Common myeloid progenitor, CD34-positive (primary cell): Measurements from ENCODE around the gene FNDC7.

Experiments used
- CTCF ChIA-PET: fragments of 350-600 bp; sonication (Branson Sonifier 250); formaldehyde crosslinking; loops from one replicate; lab custom pipeline; 2021; ENCODE audit warnings: antibody characterized with exemption; lab: Charles Lee
- POLR2A ChIA-PET: fragments of 350-600 bp; sonication (Branson Sonifier 250); formaldehyde crosslinking; loops from one replicate; lab custom pipeline; 2021; ENCODE audit warnings: antibody characterized with exemption; lab: Charles Lee
- DNase-seq, 3 donors: peaks; one replicate each; pipeline versions ENCODE4 v3.0.0 to v3.0.0-alpha.2; 2013
- H3K27ac ChIP-seq, 2 experiments: 1 replicate in 1 of 2; 2 replicates in 1 of 2; pipeline ENCODE4 v1.7.0; 2013; ENCODE audit warnings: inconsistent platforms in 2 of 2, low read length in 2 of 2, mild to moderate bottlenecking in 2 of 2, low read depth in 1 of 2, moderate library complexity in 1 of 2; ENCODE audit not compliant: severe bottlenecking in 2 of 2, insufficient read depth in 1 of 2, poor library complexity in 1 of 2
- H3K27me3 ChIP-seq, 5 experiments: replicated peaks in 2 of 5; 1 replicate in 3 of 5; 2 replicates in 2 of 5; pipeline versions ENCODE4 v1.6.1 to v1.7.0; 2013; ENCODE audit warnings: low read length in 4 of 5, mild to moderate bottlenecking in 2 of 5, moderate library complexity in 2 of 5, inconsistent platforms in 1 of 5; ENCODE audit not compliant: insufficient read depth in 5 of 5, control insufficient read depth in 4 of 5
- H3K36me3 ChIP-seq, 4 experiments: 1 replicate in 2 of 4; 2 replicates in 2 of 4; pipeline versions ENCODE4 v1.6.1 to v1.7.0; 2013; ENCODE audit warnings: low read length in 3 of 4, control low read depth in 1 of 4, mild to moderate bottlenecking in 1 of 4; ENCODE audit not compliant: control insufficient read depth in 4 of 4, insufficient read depth in 4 of 4
- H3K4me1 ChIP-seq, 4 experiments: 1 replicate in 3 of 4; 2 replicates in 1 of 4; pipeline versions ENCODE4 v1.6.1 to v1.7.1; 2013; ENCODE audit warnings: low read length in 3 of 4, mild to moderate bottlenecking in 3 of 4, control low read depth in 1 of 4, inconsistent platforms in 1 of 4, moderate library complexity in 1 of 4; ENCODE audit not compliant: control insufficient read depth in 4 of 4, insufficient read depth in 4 of 4; ENCODE audit errors: control extremely low read depth in 1 of 4
- H3K4me3 ChIP-seq, 7 experiments: 1 replicate in 4 of 7; 2 replicates in 3 of 7; pipeline versions ENCODE4 v1.5.1 to v1.7.0; 2013; ENCODE audit warnings: mild to moderate bottlenecking in 7 of 7, low read length in 6 of 7, moderate library complexity in 6 of 7, inconsistent platforms in 2 of 7, low read depth in 2 of 7, control low read depth in 1 of 7; ENCODE audit not compliant: insufficient read depth in 4 of 7, control insufficient read depth in 1 of 7; ENCODE audit errors: extremely low read depth in 1 of 7
- H3K9me3 ChIP-seq, 5 experiments: 1 replicate in 4 of 5; 2 replicates in 1 of 5; pipeline versions ENCODE4 v1.6.1 to v1.7.1; 2013; ENCODE audit warnings: low read length in 4 of 5, mild to moderate bottlenecking in 2 of 5, inconsistent platforms in 1 of 5, low read depth in 1 of 5, moderate library complexity in 1 of 5; ENCODE audit not compliant: control insufficient read depth in 4 of 5, insufficient read depth in 2 of 5; ENCODE audit errors: control extremely low read depth in 1 of 5
- WGBS: methylation state at CpG from one replicate; pipeline ENCODE4 v1.1.5; 2013; ENCODE audit not compliant: insufficient coverage; 5-methylcytosine and 5-hydroxymethylcytosine counted together

The FNDC7 gene

DNA sequence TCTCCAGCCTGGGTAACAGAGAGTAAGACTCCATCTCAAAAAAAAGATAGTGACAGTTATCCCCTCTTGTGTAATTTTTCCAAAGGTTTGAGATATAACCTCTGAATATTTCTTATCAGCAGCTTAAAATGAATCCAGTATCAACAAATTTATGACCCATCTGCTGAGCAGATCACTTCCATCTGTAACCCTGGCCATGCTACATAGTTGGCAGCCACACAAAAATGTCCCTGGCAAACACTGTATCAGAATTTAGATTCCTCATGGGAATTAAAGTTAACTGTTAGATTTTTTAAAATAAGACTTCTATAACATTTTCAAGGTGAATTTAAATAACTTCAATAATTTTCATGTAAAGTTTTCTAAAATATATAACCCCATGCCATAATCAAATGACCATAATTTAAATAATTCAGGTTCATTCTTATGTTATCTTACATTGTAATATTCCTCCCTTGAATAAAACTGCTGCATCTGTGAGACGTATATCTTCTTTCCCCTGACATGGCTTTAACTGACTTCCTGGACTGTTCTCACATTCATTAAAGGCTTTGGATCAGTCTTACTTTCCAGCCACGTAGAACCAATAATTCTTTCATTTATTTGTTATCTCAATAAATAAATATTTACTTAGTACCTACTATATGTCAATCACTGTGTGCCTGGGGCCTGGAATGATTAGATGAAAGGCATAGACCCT is 25.9 kb upstream of the FNDC7 start:
- ChIA-PET CTCF (no interaction called here), POLR2A (no interaction called here)
- Histone ChIP-seq H3K27me3 (no peaks in the 10 kb centered on the region), H3K27ac (no peak overlapping the region), H3K4me1 (peaks cover 0 to 20% (median 13%) of the 10 kb centered on the region in 4 experiments), H3K36me3 (no peaks in the 10 kb centered on the region), H3K4me3 (no peak overlapping the region), H3K9me3 (no peaks in the 10 kb centered on the region)
- DNase-seq, result no peak
- 83% methylated on average over 1 of the region's 2 CpGs for WGBS

DNA sequence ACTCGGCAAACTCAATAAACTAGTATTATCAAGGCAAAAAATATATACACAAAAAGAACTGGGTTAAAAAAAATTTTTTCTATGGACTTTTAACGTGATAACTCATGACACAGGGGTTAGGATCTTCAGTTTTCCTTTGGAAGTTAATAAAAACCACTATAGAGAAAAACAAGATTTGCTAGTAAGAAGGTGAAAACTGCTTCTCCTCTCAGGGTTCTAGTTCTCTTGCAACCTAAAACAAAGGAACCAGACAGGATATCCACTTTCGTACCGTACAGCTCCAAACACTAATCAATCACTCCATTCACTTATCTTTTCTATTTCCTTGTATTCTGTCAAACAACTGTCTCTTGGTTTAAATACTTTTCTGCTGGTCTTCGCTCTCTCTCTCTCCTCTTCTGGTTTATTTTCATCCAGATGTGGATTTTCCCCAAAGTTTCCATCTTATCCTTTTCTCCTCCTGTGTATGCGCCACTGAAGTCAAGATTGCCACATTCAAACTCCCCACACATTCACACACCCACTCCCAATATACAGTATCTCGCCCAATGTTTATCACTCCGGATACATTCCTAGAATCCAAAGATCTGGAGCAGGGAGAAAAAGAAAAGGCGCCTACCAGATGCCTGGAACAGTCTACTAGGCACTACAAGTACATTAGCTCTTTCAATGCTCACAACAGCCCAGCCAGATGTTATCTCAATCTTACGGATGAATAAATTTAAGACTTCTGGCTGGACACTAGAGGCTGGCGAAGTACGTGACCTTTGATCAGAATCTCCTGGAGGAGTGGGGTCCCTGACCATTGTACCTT is 21.4 kb upstream of the FNDC7 start:
- H3K4me3 ChIP-seq, result peak overlapping the region; percentile 76 to 99 (median 88)
- H3K27me3 ChIP-seq, result no peaks in the 10 kb centered on the region
- POLR2A ChIA-PET, result interaction anchor here (0.7 to 2.8 kb wide), 6 partner anchors 23 to 131 kb away, joined by 3 to 26 read pairs (median 7); partner anchors contain the start of genes EEIG2 and HENMT1
- peak in 2 of 3 donors; percentile 22 to 35 for DNase-seq
- CTCF ChIA-PET, result interaction anchor here (0.6 to 4.7 kb wide), 16 partner anchors 8 to 198 kb away, joined by 3 to 25 read pairs (median 5); partner anchors contain the start of gene HENMT1
- H3K36me3 ChIP-seq, result peaks cover 0 to 11% (median 3%) of the 10 kb centered on the region in 4 experiments
- 7% methylated on average over 8 of the region's 12 CpGs for WGBS
- H3K9me3 ChIP-seq, result no peaks in the 10 kb centered on the region
- H3K4me1 ChIP-seq, result peaks cover 9 to 49% (median 33%) of the 10 kb centered on the region in 4 experiments
- peak overlapping the region; percentile 91 to 98 for H3K27ac ChIP-seq

DNA sequence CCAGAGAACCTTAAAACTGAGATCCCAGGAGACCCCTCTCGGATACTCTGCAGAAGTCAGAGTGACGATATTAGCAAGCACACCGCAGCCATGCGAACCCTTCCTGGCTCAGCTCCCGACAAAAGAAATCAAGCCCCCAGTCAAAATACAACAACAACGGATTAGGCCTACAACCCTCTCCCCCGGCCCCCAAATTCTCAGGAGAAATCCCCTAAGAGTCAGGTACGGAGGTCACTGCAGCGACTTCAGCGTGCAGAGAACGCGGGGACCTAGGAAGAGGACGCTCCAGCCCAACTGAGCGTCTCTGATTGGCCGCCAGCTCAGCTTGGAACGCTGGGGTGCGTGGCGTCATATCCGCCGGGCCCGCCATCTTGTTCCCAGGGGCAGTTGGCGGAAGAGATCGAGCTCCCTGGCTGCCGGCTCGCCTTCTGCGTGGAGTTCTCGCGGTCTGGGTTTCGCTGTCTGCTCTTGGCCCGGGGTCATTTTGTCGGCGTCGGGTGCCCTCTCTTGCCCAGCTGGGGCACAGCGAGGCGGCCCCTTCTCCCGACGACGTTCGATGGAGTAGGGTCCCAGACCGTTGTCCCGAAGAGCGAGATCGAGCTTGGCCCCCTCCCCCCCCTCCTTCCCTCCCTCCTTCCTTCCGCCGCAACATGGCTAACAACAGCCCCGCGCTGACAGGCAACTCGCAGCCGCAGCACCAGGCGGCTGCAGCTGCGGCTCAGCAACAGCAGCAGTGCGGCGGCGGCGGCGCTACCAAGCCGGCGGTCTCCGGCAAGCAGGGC is 20.6 kb upstream of the FNDC7 start, which contains the start of gene PRPF38B:
Gene PRPF38B, plus strand, starts transcription at position 369 of the 782 bp plus-strand sequence. Its CDS starts 282 bp downstream, at position 651.
- H3K4me3 ChIP-seq, result peak within 1 kb of the TSS; percentile 76 to 99 (median 88)
- CTCF ChIA-PET, result interaction anchor here (0.6 to 4.7 kb wide), 21 partner anchors 9 to 492 kb away, joined by 3 to 25 read pairs (median 4); partner anchors contain the start of genes HENMT1 and SLC25A24
- POLR2A ChIA-PET, result interaction anchor here (0.6 to 2.8 kb wide), 10 partner anchors 24 to 186 kb away, joined by 3 to 26 read pairs (median 4); partner anchors contain the start of genes EEIG2 and HENMT1
- no peaks in the 10 kb centered on the region for H3K9me3 ChIP-seq
- H3K27ac ChIP-seq, result peak within 1 kb of the TSS; percentile 91 to 98
- under 1% methylated on average over 46 of the region's 59 CpGs for WGBS
- peak; percentile 94 to 98 (median 97) for DNase-seq
- H3K27me3 ChIP-seq, result no peaks in the 10 kb centered on the region
- H3K4me1 ChIP-seq, result peaks cover 9 to 49% (median 33%) of the 10 kb centered on the region in 4 experiments
- H3K36me3 ChIP-seq, result peaks cover 6 to 19% (median 10%) of the 10 kb centered on the region in 4 experiments

DNA sequence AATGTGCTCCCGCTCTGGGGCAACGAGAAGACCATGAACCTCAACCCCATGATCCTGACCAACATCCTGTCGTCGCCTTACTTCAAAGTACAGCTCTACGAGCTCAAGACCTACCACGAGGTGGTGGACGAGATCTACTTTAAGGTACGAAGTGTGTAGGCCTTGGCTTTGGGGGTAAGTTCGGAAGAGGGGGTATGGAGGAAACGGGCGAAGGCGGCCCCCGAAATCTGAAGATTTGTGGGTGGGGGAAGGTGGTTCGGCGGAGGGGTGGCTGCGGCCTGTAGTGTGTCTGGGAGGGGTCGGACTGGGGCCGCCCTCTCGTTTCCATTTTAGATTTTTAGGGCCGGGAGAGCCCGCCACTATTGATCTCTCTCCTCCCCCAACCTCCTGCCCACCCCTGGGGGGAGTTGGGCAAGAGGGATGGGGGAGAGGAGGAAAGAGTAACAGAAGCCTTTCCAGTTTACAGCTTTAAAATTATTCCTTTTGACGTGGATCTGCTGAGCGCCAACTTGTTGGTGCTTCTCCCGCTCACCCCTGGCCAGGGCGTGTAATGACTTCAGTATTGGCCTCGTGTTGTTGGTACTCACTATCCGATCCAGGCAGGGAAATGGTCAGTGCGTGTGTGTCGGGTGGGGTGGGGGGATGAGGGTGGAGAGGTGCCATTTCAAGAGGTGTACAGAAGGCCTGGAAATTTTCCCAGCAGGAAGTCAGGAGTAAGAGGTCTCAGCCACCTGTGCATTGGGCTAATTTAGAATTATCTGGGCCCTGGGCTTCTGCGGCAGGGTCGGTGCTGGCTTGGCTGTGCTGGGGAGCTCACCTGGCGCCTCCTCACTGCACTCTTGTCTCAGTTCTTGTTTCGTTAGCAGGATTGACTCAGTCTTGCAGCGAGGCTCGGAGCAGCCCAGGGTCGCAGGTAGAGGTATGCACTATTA is 19.7 kb upstream of the FNDC7 start:
- under 1% methylated on average over 21 of the region's 36 CpGs for WGBS
- ChIA-PET CTCF (interaction anchor here (0.7 to 4.7 kb wide), 17 partner anchors 10 to 492 kb away, joined by 3 to 25 read pairs (median 4); partner anchors contain the start of genes HENMT1 and SLC25A24), POLR2A (interaction anchor here (0.6 to 2.8 kb wide), 9 partner anchors 23 to 187 kb away, joined by 3 to 26 read pairs (median 3); partner anchors contain the start of genes EEIG2 and HENMT1)
- Histone ChIP-seq H3K4me3 (peak overlapping the region; percentile 76 to 99 (median 88)), H3K36me3 (peaks cover 7 to 28% (median 14%) of the 10 kb centered on the region in 4 experiments), H3K9me3 (no peaks in the 10 kb centered on the region), H3K27ac (peak overlapping the region; percentile 91 to 98), H3K4me1 (peaks cover 9 to 49% (median 33%) of the 10 kb centered on the region in 4 experiments), H3K27me3 (no peaks in the 10 kb centered on the region)
- peak; percentile 22 to 95 (median 92) for DNase-seq

DNA sequence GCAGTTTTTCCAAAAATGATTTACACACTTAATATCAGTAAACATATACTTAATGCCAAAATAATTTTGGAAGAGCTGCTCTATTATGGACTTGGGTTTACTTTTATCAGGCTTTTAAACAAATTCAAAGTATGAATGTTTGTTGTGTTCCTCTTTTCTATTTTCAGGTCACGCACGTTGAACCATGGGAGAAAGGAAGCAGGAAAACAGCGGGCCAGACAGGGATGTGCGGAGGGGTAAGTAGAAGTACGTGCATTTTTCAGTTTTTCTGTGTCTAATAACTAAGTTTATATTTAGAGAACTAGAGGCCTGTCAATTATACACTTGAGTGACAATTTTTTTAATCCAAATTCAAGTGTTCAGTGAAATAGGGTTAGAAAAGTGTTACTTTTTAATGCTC is 17.2 kb upstream of the FNDC7 start:
- H3K27ac ChIP-seq, result peak overlapping the region; percentile 35 to 98

More for the DNA sequence above, 17.2 kb upstream of the FNDC7 start:
- H3K4me1 ChIP-seq, result peaks cover 9 to 42% (median 29%) of the 10 kb centered on the region in 4 experiments
- H3K9me3 ChIP-seq, result no peaks in the 10 kb centered on the region
- H3K36me3 ChIP-seq, result peaks cover 18 to 53% (median 34%) of the 10 kb centered on the region in 4 experiments
- 7% methylated on average over 3 of the region's 5 CpGs for WGBS
- ChIA-PET CTCF (interaction anchor here (0.7 to 1.2 kb wide), 2 partner anchors 201 to 1674 kb away, joined by 3 to 4 read pairs; no protein-coding TSS in a partner anchor), POLR2A (no interaction called here)
- H3K27me3 ChIP-seq, result no peaks in the 10 kb centered on the region
- no peak for DNase-seq
- peak overlapping the region in 6 of 7 experiments; percentile 21 to 99 (median 65) for H3K4me3 ChIP-seq
